NCI-H510A treated with DMSO at 0.1 percent for 48 hours (cell line): ENCODE data around the gene BCKDHA.
"Not testable (repeated sequence)": the region's sequence is repeated elsewhere in the genome, so short reads cannot be mapped to it uniquely, and the experiment has no call there.

Source experiments
- DNase-seq: peaks from one replicate; lab custom pipeline; 2025; lab: John Stamatoyannopoulos, UW

Gene BCKDHA

DNA sequence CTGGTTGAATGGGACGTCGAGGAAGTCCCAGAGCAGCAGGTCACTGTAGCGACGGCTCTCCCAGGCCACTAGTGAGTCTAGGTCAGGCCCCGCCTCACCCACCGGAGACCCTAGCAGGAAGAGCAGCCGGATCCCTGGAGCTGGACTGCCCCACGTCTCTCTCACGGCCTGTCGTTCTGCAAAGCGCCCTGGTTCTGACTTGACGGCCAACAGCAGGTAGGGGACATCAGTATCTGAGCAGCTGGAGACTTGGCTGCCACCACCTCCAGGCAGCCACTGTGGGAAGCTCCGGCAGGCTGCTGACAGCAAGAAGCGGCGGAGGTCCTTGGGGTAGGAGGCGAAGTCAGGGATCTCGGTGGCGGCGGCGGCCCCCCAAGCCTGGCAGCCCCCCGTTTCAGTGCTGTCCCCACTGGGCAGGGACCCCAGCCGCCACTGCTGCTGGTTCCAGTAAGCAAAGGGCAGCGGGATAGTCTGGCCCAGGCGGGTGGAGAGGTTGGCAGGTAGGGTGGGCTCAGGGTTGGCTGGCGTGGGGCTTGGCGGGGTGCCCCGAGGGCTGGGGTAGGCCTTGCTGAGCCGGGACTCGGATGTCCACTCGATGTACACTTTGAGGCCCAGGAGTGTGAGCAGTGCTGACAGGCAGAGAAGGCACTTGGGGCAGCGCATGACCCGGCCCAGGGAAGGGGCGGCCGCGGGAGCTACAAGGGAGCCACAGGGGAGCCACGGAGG, 28.7 kb downstream of the BCKDHA start:
- no peak for DNase-seq

DNA sequence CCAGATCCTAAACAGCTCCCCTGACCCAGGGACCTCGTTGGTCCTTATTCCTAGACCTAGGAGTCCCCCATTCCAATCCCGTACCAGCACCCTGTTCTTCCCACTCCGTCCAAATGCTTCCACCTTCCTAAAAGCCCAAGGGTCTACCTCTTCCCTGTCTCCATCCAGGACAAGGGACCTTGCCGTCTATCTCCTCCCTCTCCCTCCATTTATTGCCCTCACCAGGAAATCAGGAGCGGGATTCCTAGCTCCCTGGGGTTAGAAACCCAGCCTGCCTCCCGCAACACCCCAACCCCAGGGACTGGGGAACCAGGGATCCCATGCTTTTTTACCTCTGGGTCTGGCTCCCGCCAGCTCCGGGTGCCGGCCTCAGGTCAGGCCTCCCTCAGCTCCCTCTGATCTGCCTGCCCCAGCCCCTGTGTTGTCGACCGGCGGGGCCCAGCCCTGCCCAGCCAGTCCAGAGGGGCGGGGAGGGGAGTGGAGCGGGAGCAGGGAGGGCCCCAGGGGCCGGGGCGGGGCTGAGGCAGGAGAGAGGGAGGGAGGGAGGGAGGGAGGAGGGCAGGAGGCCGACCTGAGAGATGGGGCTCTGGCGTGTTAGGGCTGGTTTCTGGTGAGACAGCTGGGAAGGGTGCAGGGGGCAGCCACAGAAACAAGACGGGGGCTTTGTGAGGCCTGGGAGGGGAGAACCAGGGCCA, 29.5 kb downstream of the BCKDHA start, which contains the start of gene B3GNT8:
TSS of gene B3GNT8 (minus strand) at position 423 of the 695 bp plus-strand sequence. CDS start 596 bp downstream, outside the sequence.
- DNase-seq, result peak; percentile 86

DNA sequence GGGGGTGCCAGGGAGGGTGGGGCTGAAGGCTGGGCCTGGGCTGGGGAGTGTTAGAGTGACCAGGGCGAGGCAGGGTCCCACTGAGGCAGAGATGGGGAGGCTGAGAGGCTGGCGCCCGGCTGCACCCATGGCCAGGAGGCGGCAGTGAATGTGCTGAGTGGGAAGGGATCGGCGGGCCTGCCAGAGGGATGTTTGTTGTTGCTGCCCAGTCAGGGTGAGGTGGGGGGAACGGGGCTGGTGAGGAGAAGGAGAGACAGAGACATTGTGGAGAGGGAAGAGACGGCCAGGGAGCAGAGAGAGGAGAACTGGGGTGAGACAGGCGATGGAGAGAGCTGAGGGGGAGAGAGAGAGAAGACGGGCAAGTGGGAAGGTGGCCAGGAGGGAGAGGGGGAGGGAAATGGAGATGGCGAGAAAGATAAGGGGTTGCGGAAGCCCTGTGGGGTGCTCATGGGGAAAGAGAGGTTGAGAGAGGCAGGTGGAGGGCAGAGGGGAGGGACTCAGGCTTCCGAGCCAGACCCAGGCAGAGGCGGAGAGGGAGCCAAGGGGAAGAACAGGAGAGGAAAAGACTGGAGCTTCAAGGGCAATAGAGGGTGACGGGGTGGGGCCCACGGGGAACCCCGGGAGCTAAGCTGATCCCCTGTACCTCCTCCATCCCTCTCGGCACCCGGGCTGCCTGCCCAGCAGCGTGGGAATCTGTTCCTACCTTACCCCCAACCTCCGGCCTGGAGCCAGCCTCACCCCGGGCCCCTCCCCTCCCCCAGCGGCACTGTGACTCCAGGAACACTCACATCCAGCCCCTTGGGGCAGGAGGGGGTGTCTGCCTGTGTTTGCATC, 30.2 kb downstream of the BCKDHA start:
- peak; percentile 72 for DNase-seq

DNA sequence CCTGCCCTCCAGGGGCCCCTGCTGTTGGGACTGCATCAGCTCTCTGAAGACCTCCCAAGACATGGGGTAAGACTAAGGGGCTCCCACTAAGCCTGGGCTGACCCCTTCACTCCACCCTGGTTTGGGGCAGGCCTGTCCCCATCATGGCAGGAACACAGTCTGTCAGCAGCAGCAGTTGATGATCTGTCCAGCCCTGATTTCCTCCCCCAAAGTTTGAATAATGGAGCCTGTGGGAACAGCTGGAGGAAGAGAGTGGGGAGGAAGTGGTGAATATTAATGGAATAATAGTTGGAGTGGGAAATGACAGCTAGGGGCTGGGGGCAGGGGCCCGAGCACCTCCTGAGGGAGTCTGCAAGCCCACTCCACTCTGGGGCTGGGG, 30.9 kb downstream of the BCKDHA start:
- no peak for DNase-seq

DNA sequence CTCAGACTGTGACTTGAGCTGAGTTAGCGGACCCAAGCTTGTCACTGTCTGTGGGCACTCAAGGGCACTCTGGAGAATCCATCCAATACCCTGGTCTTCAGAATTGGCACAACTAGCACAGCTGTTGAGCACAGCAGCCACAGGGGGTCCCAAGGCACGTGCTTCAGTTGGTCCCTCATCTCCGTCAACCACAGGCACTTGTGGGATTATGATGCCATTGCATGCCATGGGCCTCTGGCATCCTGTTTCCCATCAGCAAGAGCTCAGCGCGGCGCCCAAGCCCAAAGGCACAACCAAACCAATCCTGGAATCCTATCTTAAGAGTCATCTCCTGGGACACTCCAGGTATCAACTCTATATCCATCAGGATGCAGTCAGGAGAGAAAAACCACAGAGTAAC, 33.3 kb downstream of the BCKDHA start:
- DNase-seq, result no peak

DNA sequence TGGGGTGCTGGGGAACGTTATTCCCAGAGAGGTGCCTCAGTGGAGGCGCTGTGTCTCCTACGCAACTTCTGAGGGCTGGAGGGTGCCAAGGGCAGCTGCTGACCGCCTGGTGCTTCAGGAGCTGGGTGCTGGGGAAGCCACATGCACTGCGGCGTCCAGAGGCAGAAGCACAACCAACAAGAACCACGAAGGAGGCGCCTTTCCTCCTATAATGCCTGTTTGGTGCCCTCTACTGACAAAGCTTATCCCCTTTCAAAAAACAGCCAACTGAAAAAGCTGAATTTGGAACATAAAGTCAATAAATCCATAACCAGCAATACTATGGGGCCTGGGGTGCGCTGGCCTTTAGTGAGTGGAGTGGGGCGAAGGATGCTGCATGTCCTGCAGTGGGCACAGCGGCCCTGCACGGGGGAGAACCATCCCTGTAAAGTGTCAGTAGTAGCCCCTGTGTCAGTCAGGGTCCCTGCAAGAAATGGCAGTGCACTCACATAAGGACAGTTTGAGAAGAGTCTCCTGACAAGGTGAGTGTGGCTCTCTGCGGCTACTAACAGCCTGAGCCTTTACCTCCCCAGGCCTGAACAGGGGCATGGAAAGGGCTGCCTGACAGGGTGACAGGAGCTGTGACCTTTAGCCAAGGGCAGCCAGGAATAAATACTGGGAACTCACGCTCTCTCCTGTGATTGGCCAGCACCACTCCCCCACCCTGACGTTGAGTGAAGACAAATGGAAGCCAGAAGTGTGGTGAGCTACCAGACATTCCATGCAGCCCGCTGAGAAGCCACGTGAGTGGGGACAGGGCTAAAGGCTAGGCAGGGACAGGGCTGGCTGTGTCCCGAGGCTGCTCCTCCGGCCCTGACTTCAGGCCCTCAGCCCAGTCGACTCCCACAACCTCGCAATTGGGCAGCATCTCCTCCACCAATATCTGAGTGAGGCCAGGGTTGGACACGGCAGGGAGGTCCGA, 34.1 kb downstream of the BCKDHA start:
- peak; percentile 43 for DNase-seq

DNA sequence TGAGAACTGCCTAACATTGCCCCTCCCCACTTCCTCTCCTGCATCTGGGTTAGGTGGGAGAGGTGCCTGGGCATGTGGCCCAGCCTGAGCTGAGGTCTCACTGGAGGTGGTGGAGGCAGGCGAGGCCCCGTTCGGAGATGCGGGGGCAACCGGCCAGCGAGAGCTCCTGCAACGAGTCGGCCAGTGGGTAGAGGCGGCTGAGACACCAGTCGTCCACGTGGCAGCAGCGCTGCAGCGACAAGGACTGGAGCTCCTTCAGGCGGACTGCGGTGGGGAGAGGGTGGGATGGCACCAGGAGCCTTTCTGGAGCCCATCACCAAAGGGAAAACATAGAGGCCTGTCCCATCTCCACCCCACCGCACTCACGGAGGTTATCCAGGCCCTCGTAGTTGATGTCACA, 35.6 kb downstream of the BCKDHA start:
- no peak for DNase-seq

DNA sequence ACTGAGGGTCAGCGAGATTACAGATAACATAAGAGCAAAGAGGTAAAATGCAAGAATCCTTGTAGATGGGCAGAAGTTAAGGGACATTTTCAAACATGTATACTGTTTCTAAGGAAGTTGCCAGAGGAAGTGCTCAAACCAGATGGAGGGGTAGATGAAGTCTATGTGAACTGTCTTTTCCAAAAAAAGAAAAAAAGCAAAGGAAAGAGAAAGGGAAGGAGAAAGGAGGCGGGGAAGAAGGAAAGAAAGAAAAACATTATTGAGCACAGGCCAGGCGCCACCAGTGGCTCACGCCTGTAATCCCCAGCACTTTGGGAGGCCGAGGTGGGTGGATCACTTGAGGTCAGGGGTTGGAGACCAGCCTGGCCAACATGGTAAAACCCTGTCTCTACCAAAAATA, 36.8 kb downstream of the BCKDHA start:
- DNase-seq, result no peak

DNA sequence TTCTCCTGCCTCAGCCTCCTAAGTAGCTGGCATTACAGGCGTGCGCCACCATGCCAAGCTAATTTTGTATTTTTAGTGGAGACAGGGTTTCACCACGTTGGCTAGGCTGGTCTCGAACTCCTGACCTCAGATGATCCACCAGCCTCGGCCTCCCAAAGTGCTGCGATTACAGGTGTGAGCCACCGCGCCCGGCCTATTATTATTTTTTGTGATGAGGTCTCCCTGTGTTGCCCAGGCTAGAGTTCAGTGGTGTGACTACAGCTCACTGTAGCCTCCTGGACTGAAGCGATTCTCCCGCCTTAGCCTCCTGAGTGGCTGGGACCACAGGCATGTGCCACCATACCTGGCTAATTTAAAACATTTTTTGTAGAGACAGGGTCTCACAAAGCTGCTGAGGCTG, 37.8 kb downstream of the BCKDHA start:
- not testable (repeated sequence) for DNase-seq

DNA sequence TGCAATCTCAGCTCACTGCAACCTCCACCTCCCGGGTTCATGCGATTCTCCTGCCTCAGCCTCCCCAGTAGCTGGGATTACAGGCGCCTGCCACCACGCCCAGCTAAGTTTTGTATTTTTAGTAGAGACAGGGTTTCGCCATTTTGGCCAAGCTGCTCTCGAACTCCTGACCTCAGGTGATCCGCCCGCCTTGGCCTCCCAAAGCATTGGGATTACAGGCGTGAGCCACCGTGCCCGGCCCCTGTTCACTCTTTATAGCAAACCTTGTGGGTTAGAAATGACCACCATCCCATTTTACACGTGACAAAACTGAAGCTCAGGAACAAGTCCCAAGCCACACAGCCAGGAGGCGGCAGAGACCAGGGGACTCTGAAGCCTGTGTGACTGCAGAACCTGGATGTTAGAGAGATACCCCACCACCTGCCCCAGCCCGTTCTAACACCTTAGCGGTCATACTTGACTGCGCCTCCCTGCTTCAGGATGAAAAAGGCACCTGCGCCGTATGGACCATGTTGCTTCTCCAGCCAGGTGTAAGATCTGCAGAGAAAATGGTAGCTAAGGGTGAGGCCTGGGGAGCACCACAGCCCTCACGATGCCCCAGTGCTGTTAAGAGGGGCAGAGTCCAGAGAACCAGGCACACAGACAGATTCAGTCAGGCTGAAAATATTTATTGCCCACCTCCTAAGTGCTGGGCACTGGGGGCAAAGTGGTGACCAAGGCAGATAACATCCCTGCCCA, 38.5 kb downstream of the BCKDHA start:
- DNase-seq, result no peak

DNA sequence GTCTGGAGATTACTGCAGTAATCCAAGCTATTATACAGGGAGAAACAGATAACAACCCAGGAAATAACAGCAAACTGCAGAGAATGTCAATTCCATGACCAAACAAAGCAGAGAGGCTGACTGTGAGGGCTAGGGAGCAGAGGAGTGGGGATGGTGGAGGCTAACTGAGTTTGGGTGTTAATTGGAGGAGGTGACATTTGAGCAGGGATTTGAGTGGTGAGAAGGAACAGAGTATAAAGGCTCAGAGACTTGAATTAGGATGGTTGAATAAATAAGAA, 39.0 kb downstream of the BCKDHA start:
- DNase-seq, result no peak

DNA sequence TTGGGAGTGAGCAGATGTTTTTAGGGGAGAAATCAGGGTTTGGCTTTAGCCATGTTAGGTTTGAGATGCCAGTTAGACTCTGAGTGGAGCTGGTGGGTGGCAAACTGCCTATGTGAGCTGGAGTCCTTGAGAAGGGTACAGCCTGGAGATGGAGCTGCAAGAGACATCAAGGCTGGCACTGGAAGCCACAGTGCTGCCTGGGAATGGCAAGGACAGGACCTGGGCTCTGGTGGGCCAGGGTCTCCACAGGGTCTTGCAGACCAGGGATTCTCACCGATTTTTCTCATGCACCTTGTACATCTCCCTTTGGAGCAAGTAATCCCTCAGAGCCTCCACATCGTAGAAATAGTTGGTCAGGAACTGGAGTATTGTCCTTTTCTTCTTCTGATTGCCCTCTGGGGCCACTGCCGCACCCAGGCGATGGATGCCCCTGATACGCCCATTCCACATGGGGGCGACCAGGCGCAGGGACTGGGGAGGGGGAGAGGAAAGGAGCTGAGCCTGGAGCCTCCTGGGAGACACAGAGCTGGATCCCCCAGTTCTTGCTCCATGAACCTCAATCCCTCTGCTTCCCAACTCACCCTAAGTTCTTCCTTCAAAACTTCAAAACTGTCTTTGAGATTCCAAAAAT, 40.4 kb downstream of the BCKDHA start:
- no peak for DNase-seq

DNA sequence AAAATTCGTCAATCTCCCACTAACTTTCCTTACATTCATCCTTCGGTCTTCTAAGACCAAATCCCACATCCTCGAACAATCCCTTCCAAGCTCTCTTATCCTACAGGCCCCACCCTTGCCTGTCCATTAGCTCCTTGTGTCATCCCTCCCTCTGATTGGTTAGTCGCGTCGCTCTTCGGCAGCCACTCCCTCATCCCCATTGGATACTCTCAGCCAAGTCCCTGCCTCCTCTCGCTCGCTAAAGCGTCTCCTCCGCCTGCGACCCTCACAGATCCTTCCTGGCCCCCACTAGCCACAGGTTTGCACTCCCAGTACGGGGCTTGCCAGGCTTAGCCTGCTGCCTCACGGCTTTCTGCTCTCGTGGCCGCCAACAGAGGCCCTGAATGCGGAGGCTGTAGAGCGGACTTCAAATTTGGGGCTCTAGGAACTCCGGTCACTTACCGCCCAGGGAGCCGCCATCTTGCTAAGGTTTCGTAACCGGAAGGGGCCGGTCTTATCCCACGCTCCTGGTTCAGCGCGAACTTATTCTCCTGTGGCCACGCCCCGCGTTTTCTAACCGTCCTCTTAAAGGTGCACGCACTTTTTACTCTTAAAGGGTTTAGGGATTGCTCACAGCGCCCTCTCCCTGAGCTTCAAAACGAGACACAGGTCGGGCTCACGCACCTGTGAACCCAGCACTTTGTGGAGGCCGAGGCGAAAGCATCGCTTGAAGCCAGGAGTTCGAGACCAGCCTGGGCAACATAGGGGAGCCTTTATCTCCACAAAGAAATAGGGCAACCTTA, 42.0 kb downstream of the BCKDHA start, which contains the start of gene DMAC2:
TSS of gene DMAC2 (minus strand) at position 472 of the 782 bp plus-strand sequence. CDS start at position 459, 13 bp downstream.
- DNase-seq, result peak; percentile 97

DNA sequence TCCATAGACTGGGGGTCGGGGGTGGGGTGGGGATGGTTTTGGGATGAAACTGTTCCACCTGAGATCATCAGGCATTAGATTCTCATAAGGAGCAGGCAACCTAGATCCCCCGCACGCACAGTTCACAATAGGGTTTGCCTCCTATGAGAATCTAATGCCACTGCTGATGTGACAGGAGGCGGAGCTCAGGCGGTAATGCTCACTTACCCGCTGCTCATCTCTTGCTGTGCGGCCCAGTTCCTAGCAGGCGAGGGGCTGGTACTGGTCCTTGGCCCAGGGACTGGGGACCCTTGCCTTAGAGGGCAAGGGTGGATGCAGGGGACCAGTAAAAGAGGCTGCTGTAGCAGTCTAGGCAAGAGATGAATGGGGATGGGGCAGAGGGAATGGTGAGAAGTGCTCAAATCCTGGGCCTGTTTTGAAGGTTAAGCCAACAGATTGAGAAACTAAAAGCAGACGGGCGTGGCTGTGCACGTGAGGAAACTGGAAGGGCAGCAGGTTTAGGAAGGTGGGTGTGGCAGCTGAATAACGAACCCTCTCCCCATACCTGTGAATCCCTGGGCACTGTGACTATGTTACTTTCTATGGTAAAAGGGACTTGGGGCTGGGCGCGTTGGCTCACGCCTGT, 43.8 kb downstream of the BCKDHA start:
- no peak for DNase-seq

DNA sequence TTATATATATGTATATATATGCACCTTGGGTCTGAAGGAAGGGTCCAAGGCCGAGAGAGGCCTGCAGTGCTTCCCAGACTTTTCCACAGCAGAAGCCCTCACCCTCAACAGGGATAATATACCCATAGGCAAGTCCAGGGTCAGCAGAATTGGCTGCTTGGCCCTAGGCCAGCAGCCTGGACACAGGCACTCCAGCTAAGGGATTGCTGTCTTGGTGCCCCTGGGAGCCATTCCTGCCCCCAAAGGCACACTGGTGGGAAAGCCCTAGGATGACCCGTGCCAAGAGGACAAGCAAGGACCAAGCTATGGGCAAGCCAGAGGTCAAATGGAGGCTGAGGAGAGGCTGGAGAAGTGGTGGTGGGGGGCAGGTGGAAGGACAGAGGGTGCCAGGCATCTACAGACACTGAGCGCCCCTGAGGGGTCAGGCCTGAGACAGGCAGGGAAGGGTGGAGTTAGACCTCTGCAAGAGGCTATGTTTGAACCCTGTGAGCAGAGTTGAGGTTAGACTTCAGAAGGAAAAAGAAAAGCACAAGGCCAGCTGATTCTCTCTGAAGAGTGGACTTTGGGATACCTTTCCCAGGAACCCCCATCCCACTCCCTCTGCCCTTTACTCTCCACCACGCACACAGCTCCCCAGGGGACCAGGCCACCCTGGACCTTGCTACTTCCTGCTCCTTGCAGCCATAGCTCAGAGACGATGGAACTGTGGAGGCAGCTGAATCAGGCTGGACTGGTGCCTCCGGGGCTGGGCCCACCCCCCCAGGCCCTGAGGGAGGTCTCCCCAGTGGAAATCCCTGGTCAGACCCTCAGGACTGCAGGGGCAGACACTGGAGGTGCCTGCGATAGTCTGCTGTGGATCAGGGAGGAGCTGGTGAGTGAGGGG, 45.1 kb downstream of the BCKDHA start, which contains the start of gene ERICH4:
TSS of gene ERICH4 (plus strand) at position 684 of the 883 bp plus-strand sequence. CDS start at position 698, 14 bp downstream.
- no peak for DNase-seq

DNA sequence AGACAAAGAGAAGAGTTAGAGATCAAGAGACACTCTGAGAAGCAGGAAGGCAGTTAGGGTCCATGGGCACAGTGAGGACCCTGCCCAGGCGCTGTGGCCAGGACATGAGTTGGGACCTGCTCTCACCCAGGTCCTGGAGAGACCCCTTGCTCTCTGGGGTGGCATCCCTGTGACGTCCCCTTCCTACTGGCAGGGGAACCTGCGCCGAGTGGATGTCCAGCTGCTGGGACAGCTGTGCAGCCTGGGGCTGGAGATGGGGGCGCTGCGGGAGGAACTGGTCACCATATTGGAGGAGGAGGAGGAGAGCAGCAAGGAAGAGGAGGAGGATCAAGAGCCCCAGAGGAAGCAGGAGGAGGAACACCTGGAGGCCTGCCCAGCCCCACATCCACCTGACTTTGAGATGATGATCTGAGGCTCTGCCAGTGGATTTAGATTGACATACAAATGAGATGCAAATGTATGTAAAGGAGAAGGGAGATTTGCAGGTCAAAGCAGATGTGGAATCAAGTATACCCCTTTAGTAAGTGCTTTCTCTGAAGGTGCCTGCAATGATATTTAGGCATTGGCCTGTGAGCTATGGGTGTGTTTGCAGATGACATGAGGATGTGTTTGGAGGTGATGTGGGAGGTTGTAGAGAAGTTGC, 46.3 kb downstream of the BCKDHA start:
- DNase-seq, result no peak

DNA sequence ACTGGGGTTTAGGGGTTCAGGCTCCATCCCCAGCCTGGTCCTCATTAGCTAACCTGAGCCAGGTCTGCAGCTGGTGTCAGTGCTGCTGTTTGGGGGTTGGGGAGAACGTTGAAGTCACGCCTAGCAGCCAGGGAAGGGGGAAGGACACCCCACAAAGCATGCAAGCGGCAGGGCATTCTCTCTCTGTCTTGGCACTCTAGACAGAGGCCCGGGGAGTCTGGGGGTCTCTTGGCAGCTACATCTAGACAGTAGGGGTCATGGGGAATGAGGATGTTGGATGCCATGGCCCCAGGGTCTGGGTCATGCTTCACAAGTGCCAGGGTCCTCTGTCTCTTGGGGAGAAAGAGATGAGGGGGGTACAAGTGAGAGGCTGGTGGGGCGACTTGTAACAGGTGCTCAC, 48.0 kb downstream of the BCKDHA start:
- no peak for DNase-seq
